CD4-positive, alpha-beta T cell (primary cell): ENCODE measurements around the gene AGER. TPM values are rescaled to one million over a fixed set of nuclear protein-coding genes. Genes with fewer than 3 reads are reported as not detected.

ENCODE experiments used
- ATAC-seq: fragments of 200-7000 bp; cut with Tn5 transposase; one replicate; pipeline ENCODE4 v1.10.0; 2022; ENCODE audit warnings: mild to moderate bottlenecking; ENCODE audit not compliant: poor library complexity
- CTCF ChIA-PET: fragments of 350-600 bp; sonication (Branson Sonifier 250); formaldehyde crosslinking; loops from one replicate; lab custom pipeline; 2021; ENCODE audit warnings: antibody characterized with exemption, inconsistent platforms; lab: Charles Lee
- POLR2A ChIA-PET: fragments of 350-600 bp; sonication (Branson Sonifier 250); formaldehyde crosslinking; loops from one replicate; lab custom pipeline; 2021; ENCODE audit warnings: antibody characterized with exemption, inconsistent platforms; lab: Charles Lee
- DNase-seq, 14 experiments: peaks; one replicate each; pipeline ENCODE4 v3.0.0-alpha.2; 2013 to 2020; ENCODE audit warnings: mixed read lengths in 2 of 14
- H3K27ac ChIP-seq, 2 donors: one replicate each; pipeline versions ENCODE4 v1.5.1 to v1.7.0; 2013; ENCODE audit warnings: low read length in 2 of 2, low read depth in 1 of 2, mild to moderate bottlenecking in 1 of 2
- H3K27me3 ChIP-seq, 2 experiments: 1 replicate in 1 of 2; 2 replicates in 1 of 2; pipeline versions ENCODE4 v1.6.1 to v1.7.0; 2013; ENCODE audit warnings: low read length in 2 of 2, control low read depth in 1 of 2, mild to moderate bottlenecking in 1 of 2, moderate library complexity in 1 of 2; ENCODE audit not compliant: insufficient read depth in 2 of 2, control insufficient read depth in 1 of 2
- H3K36me3 ChIP-seq: one replicate; pipeline ENCODE4 v1.6.1; 2013; ENCODE audit warnings: low read length, control low read depth; ENCODE audit not compliant: insufficient read depth
- H3K4me1 ChIP-seq: one replicate; pipeline ENCODE4 v1.6.1; 2013; ENCODE audit warnings: low read length, control low read depth; ENCODE audit not compliant: insufficient read depth
- H3K4me3 ChIP-seq: one replicate; pipeline ENCODE4 v1.5.1; 2013; ENCODE audit warnings: mild to moderate bottlenecking, low read length, moderate library complexity
- H3K9me3 ChIP-seq, 2 experiments: 1 replicate in 1 of 2; 2 replicates in 1 of 2; pipeline versions ENCODE4 v1.6.1 to v1.7.0; 2013; ENCODE audit warnings: low read length in 2 of 2, mild to moderate bottlenecking in 2 of 2, control low read depth in 1 of 2, moderate library complexity in 1 of 2; ENCODE audit not compliant: control insufficient read depth in 1 of 2, insufficient read depth in 1 of 2
- H3K27ac Mint-ChIP-seq: one replicate; pipeline ENCODE4 v1.8.0; 2020; ENCODE audit warnings: mixed read lengths
- H3K27me3 Mint-ChIP-seq: one replicate; pipeline ENCODE4 v1.8.0; 2021; ENCODE audit warnings: mixed read lengths
- H3K36me3 Mint-ChIP-seq: one replicate; pipeline ENCODE4 v1.8.0; 2021; ENCODE audit warnings: low read depth, mixed read lengths
- H3K4me1 Mint-ChIP-seq: one replicate; pipeline ENCODE4 v1.8.0; 2021; ENCODE audit warnings: low read depth, mixed read lengths
- H3K4me3 Mint-ChIP-seq: one replicate; pipeline ENCODE4 v1.8.0; 2020; ENCODE audit warnings: mild to moderate bottlenecking, mixed read lengths
- H3K9me3 Mint-ChIP-seq: one replicate; pipeline ENCODE4 v1.8.0; 2020; ENCODE audit warnings: mixed read lengths
- CTCF ChIP-seq: fragments of 200-600 bp; IDR thresholded peaks from one replicate; pipeline ENCODE4 v1.8.0; 2022; ENCODE audit warnings: antibody characterized with exemption, mild to moderate bottlenecking
- intact Hi-C, 2 experiments: fragments of 100-400 bp; cut with DNase I in 1 of 2; cut with micrococcal nuclease in 1 of 2; formaldehyde crosslinking; loops; one replicate each; pipeline versions ENCODE4 v1.15.1 to v1.9.0; 2023 to 2025; cut with DNase I, micrococcal nuclease
- total RNA-seq, 174 experiments: library from RNA in 2 of 174; stranded (reverse) in 2 of 174; gene quantifications; one replicate each; pipeline ENCODE4 v1.2.3 and lab custom pipeline; 2021 to 2026

AGER gene
- total RNA-seq, 2 experiments from 2014 or later = 23.5 to 27.0 TPM

GRCh38 chr6:32218167-32218566, 34.1 kb upstream of the AGER start:
- no peak for ATAC-seq
- no peak overlapping the region for H3K27ac ChIP-seq
- H3K27ac Mint-ChIP-seq = no peak overlapping the region
- H3K4me3 Mint-ChIP-seq = no peak overlapping the region
- no peaks in the 10 kb centered on the region for H3K9me3 ChIP-seq
- H3K4me1 Mint-ChIP-seq = peaks cover 12% of the 10 kb centered on the region
- no peak for TF ChIP-seq CTCF
- H3K27me3 ChIP-seq = peaks cover 0 to 3% of the 10 kb centered on the region in 2 experiments
- no peak overlapping the region for H3K4me3 ChIP-seq
- ChIA-PET CTCF (no interaction called here), POLR2A (no interaction called here)
- intact Hi-C loops = no loop called here
- DNase-seq = no peak
- H3K9me3 Mint-ChIP-seq = no peaks in the 10 kb centered on the region
- H3K4me1 ChIP-seq = peaks cover 8% of the 10 kb centered on the region
- no peaks in the 10 kb centered on the region for H3K36me3 Mint-ChIP-seq
- no peaks in the 10 kb centered on the region for H3K27me3 Mint-ChIP-seq
- H3K36me3 ChIP-seq = no peaks in the 10 kb centered on the region

DNA sequence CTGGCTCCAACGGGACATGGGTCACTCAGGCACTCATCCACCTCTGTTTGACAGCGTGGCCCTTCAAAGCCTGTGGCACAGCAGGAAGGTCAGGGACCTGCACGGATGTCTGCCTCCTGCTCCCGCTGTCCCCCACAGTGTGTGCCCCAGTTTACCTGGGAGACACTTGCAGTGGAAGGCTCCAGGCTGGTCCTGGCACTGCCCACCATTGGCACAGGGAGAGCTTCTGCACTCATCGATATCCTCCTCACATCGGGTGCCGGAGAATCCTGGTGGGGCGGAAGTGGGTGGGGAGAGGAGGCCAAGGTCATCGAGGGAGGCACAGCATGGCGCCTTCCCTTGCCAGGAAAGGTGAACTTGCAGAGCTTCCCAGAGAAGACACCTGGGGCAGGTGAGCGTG, 32.9 kb upstream of the AGER start:
- Histone ChIP-seq H3K36me3 (no peaks in the 10 kb centered on the region), H3K27me3 (peaks cover 0 to 3% of the 10 kb centered on the region in 2 experiments), H3K4me3 (no peak overlapping the region), H3K4me1 (no peaks in the 10 kb centered on the region), H3K27ac (no peak overlapping the region), H3K9me3 (no peaks in the 10 kb centered on the region)
- ATAC-seq = no peak
- ChIA-PET CTCF (no interaction called here), POLR2A (no interaction called here)
- Mint-ChIP-seq H3K4me3 (no peak overlapping the region), H3K27me3 (no peaks in the 10 kb centered on the region), H3K9me3 (no peaks in the 10 kb centered on the region), H3K27ac (no peak overlapping the region), H3K36me3 (no peaks in the 10 kb centered on the region), H3K4me1 (peaks cover under 1% of the 10 kb centered on the region)
- no peak for DNase-seq
- TF ChIP-seq CTCF = no peak
- intact Hi-C loops = no loop called here

DNA sequence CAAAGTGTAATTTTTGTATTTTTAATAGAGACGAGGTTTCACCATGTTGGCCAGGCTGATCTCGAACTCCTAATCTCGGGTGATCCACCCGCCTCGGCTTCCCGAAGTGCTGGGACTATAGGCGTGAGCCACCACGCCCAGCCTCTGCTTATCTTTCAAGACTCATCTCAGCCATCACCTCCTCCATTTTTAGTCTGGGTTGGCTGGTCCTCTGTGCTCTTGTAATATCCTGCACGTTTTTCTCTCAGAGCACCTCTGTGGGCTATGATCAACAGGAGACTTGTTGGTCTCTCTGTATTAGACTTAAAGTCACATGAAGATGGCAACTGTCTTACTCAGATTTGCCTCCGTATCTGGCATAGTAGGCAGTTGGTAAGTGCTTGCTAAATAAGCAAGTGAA, 32.2 kb upstream of the AGER start:
- Mint-ChIP-seq H3K9me3 (no peaks in the 10 kb centered on the region), H3K4me3 (no peak overlapping the region), H3K36me3 (no peaks in the 10 kb centered on the region), H3K4me1 (no peaks in the 10 kb centered on the region), H3K27me3 (no peaks in the 10 kb centered on the region), H3K27ac (no peak overlapping the region)
- peaks cover 0 to 3% of the 10 kb centered on the region in 2 experiments for H3K27me3 ChIP-seq
- no peaks in the 10 kb centered on the region for H3K36me3 ChIP-seq
- ATAC-seq = no peak
- H3K4me1 ChIP-seq = no peaks in the 10 kb centered on the region
- no peaks in the 10 kb centered on the region for H3K9me3 ChIP-seq
- intact Hi-C loops = no loop called here
- no peak for DNase-seq
- CTCF ChIA-PET = no interaction called here
- H3K4me3 ChIP-seq = no peak overlapping the region
- H3K27ac ChIP-seq = no peak overlapping the region
- POLR2A ChIA-PET = no interaction called here
- TF ChIP-seq CTCF = no peak
